ENCODE results near the gene IGFALS. TPM values are rescaled to one million over a fixed set of nuclear protein-coding genes. Genes with fewer than 3 reads are reported as not detected.
A peak's percentile ranks its signal among the peaks of the same experiment; 100 is the strongest.

Gene IGFALS
- total RNA-seq, 2 donors from 2014 or later, result 0.82 to 1.9 TPM

DNA sequence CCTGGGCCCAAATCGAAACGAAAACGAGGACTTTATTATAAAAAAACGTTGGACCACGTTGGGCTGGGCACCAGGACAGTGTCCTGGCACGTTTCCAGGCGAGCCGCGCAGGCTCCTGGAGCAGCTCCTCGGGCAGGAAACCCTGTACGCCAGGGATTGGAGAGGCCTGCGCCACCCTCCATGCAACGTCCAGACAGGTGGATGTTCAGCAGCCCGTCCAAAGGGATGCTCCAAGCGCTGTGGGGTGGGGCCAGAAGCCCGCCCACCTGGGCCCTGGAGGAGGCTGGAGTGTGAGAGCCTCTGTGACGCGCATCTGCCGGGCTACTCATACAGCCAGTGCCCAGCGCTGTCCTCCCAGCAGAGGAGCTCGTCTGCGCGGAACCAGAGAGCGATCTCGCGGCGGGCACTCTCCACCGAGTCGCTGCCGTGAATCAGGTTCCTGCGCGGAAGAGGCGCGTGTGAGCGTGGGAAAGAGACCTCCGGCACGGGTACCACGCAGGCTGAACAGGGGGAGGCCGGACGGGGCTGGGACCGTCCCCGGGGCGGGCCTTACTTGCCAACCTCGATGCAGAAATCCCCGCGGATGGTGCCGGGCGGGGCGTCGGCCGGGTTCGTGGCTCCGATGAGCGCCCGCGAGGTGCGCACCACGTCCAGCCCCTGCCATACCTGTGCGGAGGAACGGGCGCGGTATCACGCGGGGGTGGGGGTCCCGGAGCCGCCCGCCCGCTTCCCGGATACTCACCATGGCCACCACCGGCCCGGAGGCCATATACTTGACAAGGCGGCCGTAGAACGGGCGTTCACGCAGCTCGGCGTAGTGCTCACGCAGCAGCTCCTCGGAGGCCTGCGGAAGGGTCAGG is 22.9 kb downstream of the IGFALS start:
- peaks cover 0 to 14% of the 10 kb centered on the region in 2 donors for H3K36me3 ChIP-seq
- peak overlapping the region; percentile 83 to 86 for H3K4me3 ChIP-seq
- peaks cover 14% of the 10 kb centered on the region for H3K4me1 ChIP-seq (replicated peaks)
- peak; percentile 79 for DNase-seq (ENCODE audit: low spot score)
- H3K27me3 ChIP-seq (replicated peaks; ENCODE audit: insufficient read depth), result no peaks in the 10 kb centered on the region
- no peaks in the 10 kb centered on the region for H3K9me3 ChIP-seq
- H3K27ac ChIP-seq, result peak overlapping the region; percentile 84 to 96
- WGBS, result 5% methylated on average over 68 of the region's 81 CpGs
- TF ChIP-seq, protein P1, sequence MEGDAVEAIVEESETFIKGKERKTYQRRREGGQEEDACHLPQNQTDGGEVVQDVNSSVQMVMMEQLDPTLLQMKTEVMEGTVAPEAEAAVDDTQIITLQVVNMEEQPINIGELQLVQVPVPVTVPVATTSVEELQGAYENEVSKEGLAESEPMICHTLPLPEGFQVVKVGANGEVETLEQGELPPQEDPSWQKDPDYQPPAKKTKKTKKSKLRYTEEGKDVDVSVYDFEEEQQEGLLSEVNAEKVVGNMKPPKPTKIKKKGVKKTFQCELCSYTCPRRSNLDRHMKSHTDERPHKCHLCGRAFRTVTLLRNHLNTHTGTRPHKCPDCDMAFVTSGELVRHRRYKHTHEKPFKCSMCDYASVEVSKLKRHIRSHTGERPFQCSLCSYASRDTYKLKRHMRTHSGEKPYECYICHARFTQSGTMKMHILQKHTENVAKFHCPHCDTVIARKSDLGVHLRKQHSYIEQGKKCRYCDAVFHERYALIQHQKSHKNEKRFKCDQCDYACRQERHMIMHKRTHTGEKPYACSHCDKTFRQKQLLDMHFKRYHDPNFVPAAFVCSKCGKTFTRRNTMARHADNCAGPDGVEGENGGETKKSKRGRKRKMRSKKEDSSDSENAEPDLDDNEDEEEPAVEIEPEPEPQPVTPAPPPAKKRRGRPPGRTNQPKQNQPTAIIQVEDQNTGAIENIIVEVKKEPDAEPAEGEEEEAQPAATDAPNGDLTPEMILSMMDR (IDR thresholded peaks at IDR 0.05), result no peak
- peak; percentile 64 for TF ChIP-seq POLR2AphosphoS5 (IDR thresholded peaks at IDR 0.05)
- intact Hi-C loops (cut with DNase I), result no loop called here

DNA sequence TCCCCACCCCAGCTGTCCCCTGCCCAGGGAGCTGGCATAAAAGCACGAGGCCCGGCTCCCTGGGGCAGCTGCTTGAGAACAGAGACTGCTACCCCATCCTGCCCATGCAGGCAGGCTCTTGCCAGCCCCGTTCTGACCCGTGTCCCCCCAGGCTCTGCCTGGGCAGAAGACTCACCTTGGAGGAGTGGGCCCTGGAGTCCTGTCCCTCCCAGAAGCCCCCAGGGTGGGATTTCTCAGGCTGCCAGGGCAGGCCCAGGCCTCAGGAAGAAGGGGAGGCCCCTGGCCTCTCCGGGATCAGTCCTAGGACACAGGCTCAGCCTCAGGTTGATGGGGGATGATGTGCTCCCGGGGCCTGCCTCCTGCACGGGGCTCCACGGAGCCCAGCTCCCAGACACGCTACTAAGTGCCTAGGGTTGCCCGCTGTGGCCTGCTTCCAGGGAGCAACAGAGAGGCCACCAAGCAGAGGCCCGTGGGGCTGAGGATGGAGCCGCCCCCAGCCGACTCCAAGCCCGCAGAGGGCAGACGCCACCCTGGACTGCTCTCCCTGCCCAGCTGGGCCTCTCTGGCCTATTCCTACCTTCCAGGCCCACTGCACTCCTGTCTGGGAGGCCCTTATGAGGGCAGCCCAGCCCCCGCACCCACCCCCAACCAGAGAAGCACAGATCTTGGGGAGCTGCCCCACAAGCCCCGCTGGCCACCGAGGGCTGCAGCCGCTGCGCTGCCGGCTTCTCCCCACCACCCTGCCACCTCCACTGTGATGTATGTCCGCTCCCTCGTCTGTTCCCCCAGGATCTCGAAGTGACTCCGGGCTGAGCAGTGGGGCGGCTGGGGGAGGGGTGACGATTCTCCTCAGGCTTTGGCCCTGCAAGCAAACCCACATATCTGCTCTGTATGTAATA is 23.9 kb downstream of the IGFALS start:
- no peak for DNase-seq (ENCODE audit: low spot score)
- peak overlapping the region; percentile 84 to 96 for H3K27ac ChIP-seq
- intact Hi-C loops (cut with DNase I), result loop anchor here (10.0 kb wide), 1 partner anchor 555 kb away; no protein-coding TSS in a partner anchor
- H3K9me3 ChIP-seq, result no peaks in the 10 kb centered on the region
- peaks cover 14% of the 10 kb centered on the region for H3K4me1 ChIP-seq (replicated peaks)
- no peak for TF ChIP-seq POLR2A (IDR thresholded peaks at IDR 0.05)
- TF ChIP-seq POLR2AphosphoS5 (IDR thresholded peaks at IDR 0.05), result no peak
- TF ChIP-seq, protein P1 (IDR thresholded peaks at IDR 0.05), result no peak
- H3K36me3 ChIP-seq, result peaks cover 0 to 13% of the 10 kb centered on the region in 2 donors
- no peaks in the 10 kb centered on the region for H3K27me3 ChIP-seq (replicated peaks; ENCODE audit: insufficient read depth)
- H3K4me3 ChIP-seq, result no peak overlapping the region
- WGBS, result 70% methylated on average over 23 of the region's 27 CpGs

- no peak for TF ChIP-seq POLR2A (IDR thresholded peaks at IDR 0.05)
- TF ChIP-seq, protein P1 (IDR thresholded peaks at IDR 0.05), result no peak
- no peak for TF ChIP-seq POLR2AphosphoS5 (IDR thresholded peaks at IDR 0.05)
- Histone ChIP-seq H3K27me3 (replicated peaks; ENCODE audit: insufficient read depth) (no peaks in the 10 kb centered on the region), H3K27ac (no peak overlapping the region), H3K4me3 (no peak overlapping the region), H3K36me3 (peaks cover 0 to 13% of the 10 kb centered on the region in 2 donors), H3K4me1 (replicated peaks) (peaks cover 8% of the 10 kb centered on the region), H3K9me3 (no peaks in the 10 kb centered on the region)
- WGBS, result 75% methylated on average over 26 of the region's 26 CpGs
- intact Hi-C loops (cut with DNase I), result loop anchor here (10.0 kb wide), 1 partner anchor 554 kb away; no protein-coding TSS in a partner anchor
- no peak for DNase-seq (ENCODE audit: low spot score)
Measured at GRCh38 chr16:1768767-1769401, 24.6 kb downstream of the IGFALS start.

- Histone ChIP-seq H3K4me1 (replicated peaks) (peaks cover 6% of the 10 kb centered on the region), H3K27me3 (replicated peaks; ENCODE audit: insufficient read depth) (no peaks in the 10 kb centered on the region), H3K36me3 (peaks cover 0 to 16% of the 10 kb centered on the region in 2 donors), H3K4me3 (no peak overlapping the region), H3K9me3 (no peaks in the 10 kb centered on the region), H3K27ac (no peak overlapping the region)
- intact Hi-C loops (cut with DNase I), result loop anchor here (10.0 kb wide), 1 partner anchor 553 kb away; no protein-coding TSS in a partner anchor
- no peak for DNase-seq (ENCODE audit: low spot score)
- TF ChIP-seq POLR2AphosphoS5 (IDR thresholded peaks at IDR 0.05) (no peak), POLR2A (IDR thresholded peaks at IDR 0.05) (no peak)
- TF ChIP-seq, protein P1 (IDR thresholded peaks at IDR 0.05), result no peak
- 84% methylated on average over 38 of the region's 41 CpGs for WGBS
Measured at GRCh38 chr16:1768061-1768766, 25.3 kb downstream of the IGFALS start.

All from prostate gland (tissue), 2 donors.